Stomach (tissue), 4 donors: ENCODE results near the gene IDH2.

Source experiments
- CTCF ChIP-seq, 7 experiments: fragments of 450-650 bp in 4 of 7; fragments of 200-600 bp in 3 of 7; sonication (generic) in 3 of 7; IDR thresholded peaks; one replicate each; pipeline ENCODE4 v1.5.1; 2016 to 2019; ENCODE audit warnings: antibody characterized with exemption in 7 of 7, control low read depth in 2 of 7, mild to moderate bottlenecking in 1 of 7
- POLR2A ChIP-seq, 4 donors: fragments of 450-650 bp; IDR thresholded peaks; one replicate each; pipeline ENCODE4 v1.6.1; 2016; ENCODE audit warnings: antibody characterized with exemption in 4 of 4, control low read depth in 2 of 4, mild to moderate bottlenecking in 1 of 4, moderate library complexity in 1 of 4
- POLR2AphosphoS5 ChIP-seq, 3 donors: sonication (generic); formaldehyde crosslinking; IDR thresholded peaks; one replicate each; pipeline ENCODE4 v1.6.1; 2016; ENCODE audit warnings: antibody characterized with exemption in 3 of 3

DNA sequence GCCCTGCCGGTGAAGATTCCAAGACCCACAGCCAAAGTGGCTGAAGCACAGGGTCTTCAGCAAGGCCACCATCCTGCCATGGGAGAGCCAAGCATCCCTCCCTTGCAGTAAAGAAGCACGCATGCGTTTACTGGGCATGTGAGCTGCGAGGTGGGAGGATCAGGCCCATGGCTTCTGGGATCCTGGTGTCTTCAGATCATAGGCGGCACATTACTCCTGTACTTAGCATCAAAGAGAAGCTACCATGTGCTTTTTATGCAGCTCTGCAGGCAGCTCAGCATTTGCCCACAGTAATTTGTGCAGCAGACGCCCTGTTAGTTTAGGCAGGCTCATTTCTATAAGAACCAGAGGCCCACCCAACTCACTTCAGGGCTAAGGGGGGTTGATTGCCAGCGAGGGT lies 45.7 kb downstream of the IDH2 start:
- no peak for TF ChIP-seq POLR2A (IDR thresholded peaks at IDR 0.05)
- TF ChIP-seq POLR2AphosphoS5 (IDR thresholded peaks at IDR 0.05), result no peak
- no peak for TF ChIP-seq CTCF (IDR thresholded peaks at IDR 0.05)
